ENCODE measurements around the gene GRK5. TPM values are rescaled to one million over a fixed set of nuclear protein-coding genes. Genes with fewer than 3 reads are reported as not detected.

The GRK5 gene
- total and polyA plus RNA-seq, 2 donors: 23.8 to 27.0 TPM

- DNase-seq (ENCODE audit: extremely low spot score): no peak
- H3K36me3 ChIP-seq (ENCODE audit: insufficient read depth): no peaks in the 10 kb centered on the region
- 92% methylated on average over 21 of the region's 21 CpGs for WGBS
- H3K27ac ChIP-seq (ENCODE audit: low read depth): no peak overlapping the region
- H3K4me1 ChIP-seq (ENCODE audit: insufficient read depth): no peaks in the 10 kb centered on the region
- no peak overlapping the region for H3K4me3 ChIP-seq (ENCODE audit: low read depth, low read length)
These were observed 160.6 kb downstream of the GRK5 start for GRCh38 chr10:119367841-119368549.

GRCh38 chr10:119368581-119368980, 161.2 kb downstream of the GRK5 start:
- no peaks in the 10 kb centered on the region for H3K36me3 ChIP-seq (ENCODE audit: insufficient read depth)
- WGBS: 84% methylated on average over 8 of the region's 8 CpGs
- DNase-seq (ENCODE audit: extremely low spot score): no peak
- H3K27ac ChIP-seq (ENCODE audit: low read depth): no peak overlapping the region
- no peak overlapping the region for H3K4me3 ChIP-seq (ENCODE audit: low read depth, low read length)
- H3K4me1 ChIP-seq (ENCODE audit: insufficient read depth): no peaks in the 10 kb centered on the region

DNA sequence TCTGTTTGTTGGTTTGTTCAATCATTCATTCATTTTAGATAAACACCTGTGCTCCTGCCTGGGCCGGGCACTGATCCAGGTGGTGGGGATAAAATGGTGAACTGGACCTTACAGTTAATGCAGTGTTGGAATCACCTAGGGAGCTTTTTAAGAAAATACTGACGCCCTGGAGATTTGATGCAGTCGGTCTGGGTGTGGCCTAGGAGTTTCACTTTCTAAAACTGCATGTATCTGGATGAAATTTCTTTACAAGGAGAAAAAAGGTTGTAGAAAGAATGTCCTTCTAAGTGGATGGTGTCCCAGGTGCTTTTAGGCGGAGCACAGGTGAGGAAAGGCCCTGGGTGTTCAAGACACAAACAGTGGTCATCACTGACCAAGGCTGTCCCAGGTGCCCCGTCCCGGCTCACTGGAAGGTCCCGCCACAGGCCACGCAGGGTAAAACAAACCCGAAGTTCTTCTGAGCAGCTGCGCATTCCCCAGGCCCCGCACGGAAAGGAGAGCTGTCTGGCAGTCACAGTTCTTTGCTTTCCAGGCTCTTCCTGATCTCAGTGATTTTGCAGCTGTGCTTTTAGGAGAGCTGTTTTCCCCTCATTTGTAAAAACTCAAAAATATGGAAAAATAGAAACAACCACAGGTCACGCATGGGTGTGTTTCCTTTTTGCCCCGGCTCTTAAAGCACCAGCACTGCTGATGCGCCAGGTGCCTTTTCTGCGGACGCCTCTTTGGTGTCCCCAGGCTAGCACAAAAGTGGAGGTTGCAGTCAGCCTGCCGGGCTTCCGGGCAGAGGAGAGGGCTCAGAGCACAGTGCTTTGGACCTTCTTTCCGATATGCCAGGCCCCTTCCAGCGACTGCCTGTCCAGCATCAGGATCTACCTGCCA, 161.9 kb downstream of the GRK5 start:
- no peaks in the 10 kb centered on the region for H3K4me1 ChIP-seq (ENCODE audit: insufficient read depth)
- peak overlapping the region; percentile 19 for H3K27ac ChIP-seq (ENCODE audit: low read depth)
- WGBS: 70% methylated on average over 21 of the region's 21 CpGs
- DNase-seq (ENCODE audit: extremely low spot score): no peak
- no peaks in the 10 kb centered on the region for H3K36me3 ChIP-seq (ENCODE audit: insufficient read depth)
- H3K4me3 ChIP-seq (ENCODE audit: low read depth, low read length): no peak overlapping the region

DNA sequence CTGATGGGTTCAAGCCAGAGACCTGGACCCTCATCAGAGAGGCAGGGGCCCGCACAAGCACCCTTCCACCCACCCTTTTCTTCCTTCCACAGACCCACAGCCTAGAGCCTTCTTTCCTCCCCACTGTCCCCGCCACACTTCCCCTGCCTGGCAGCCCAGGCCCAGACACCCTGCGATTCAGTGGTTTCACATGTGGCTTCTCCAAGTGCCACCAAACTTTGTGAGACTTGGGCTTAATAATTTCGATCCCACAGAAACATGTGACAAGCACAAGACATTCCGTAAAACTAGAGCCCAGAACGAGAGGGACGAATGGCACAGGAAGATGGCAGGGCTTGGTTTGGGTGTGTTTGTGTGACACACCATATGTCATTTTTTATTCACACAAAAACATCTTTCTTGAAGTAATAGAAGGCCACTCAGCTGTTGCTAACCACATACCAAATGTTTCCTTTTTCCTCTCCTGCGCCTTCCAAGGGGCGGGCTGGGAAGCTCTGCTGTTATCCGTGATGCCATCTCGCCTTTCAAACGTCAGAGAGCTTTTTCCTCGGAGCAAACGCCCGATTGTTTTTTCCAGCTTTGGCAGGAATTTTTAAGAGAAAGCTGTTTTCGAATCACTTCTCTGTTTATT, 162.9 kb downstream of the GRK5 start:
- 70% methylated on average over 16 of the region's 16 CpGs for WGBS
- Histone ChIP-seq H3K27ac (ENCODE audit: low read depth) (peak overlapping the region; percentile 19), H3K4me3 (ENCODE audit: low read depth, low read length) (no peak overlapping the region), H3K4me1 (ENCODE audit: insufficient read depth) (no peaks in the 10 kb centered on the region), H3K36me3 (ENCODE audit: insufficient read depth) (no peaks in the 10 kb centered on the region)
- no peak for DNase-seq (ENCODE audit: extremely low spot score)

DNA sequence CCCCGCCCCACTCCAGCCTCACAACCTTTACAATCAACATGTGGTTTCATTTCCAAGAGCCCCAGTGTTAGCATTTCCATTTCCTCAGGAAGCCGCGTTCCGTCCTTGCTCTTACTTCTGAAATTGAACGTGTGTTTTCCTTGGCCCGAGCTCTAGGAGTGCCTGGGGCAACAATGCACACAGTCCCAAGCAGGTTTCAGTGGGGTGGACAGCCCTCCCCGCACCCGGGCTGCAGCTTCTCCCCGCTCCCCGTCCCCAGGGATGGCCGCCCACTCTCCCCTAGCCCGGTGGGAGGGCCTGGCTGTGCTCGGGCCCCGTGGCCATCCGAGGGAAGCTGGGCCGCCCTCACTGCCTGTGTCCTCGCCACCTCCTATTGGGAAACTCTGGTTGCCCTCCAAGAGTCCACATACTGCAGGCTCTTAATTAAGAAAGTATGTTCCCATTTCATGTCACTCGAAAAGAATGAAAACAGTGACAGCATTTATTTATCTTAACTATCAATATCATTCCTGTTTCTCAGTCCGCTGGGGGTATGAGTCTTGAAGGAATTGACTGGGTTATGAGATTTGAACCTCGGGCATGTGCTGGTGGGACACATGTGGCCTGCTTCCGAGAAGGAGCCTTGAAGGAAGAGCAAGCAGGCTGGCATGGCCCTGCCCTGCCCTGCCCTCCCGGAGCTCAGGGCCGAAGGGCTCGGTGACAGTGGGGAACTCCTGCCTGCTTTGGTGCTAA, 163.8 kb downstream of the GRK5 start:
- Histone ChIP-seq H3K4me1 (ENCODE audit: insufficient read depth) (no peaks in the 10 kb centered on the region), H3K27ac (ENCODE audit: low read depth) (no peak overlapping the region), H3K36me3 (ENCODE audit: insufficient read depth) (no peaks in the 10 kb centered on the region), H3K4me3 (ENCODE audit: low read depth, low read length) (no peak overlapping the region)
- 61% methylated on average over 24 of the region's 24 CpGs for whole genome bisulfite sequencing
- DNase-seq (ENCODE audit: extremely low spot score): no peak

DNA sequence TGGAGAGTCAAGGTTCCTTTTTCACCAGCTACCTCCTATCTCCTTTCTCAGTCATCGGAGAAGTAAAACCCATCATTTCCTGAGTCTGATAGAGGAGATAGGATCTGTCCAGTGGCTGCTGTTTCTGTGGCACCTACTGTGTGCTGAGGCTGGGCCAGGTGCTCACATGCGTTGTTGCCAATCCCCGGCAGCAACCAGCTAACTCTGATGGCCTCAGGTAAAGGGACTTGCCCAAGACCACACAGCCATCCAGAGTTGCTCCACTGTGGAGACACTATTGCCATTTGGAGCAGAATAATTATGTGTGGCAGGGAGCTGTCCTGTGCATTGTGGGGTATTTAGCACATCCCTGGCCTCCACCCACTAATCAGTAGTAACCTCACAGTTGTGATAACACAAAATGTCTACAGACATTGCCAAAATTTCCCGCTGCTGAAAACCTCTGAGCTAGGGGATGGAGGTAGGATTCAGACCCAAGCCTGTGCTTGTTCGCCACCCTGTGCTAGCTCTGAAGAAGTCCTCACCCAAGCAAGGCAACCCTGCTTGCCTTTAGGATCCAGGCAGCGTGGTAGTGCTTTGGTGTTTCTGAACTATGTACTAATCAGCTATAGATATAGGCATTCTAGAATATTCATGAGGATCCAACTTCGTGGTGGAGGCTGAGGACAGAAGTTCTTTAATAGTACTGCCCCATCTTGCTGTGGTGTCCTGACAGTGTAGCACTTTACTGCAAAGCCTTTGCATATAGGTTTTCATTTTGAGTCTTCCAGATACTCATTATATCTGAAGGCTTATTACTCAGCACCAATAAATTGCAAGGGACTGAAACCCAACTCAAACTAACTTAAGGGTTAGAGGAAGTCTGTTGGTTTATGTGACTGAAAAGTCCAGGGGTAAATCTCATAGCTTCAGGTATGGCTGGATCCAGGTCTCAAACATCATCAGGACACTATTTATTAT, 164.6 kb downstream of the GRK5 start:
- Histone ChIP-seq H3K27ac (ENCODE audit: low read depth) (no peak overlapping the region), H3K4me1 (ENCODE audit: insufficient read depth) (no peaks in the 10 kb centered on the region), H3K4me3 (ENCODE audit: low read depth, low read length) (no peak overlapping the region), H3K36me3 (ENCODE audit: insufficient read depth) (no peaks in the 10 kb centered on the region)
- no peak for DNase-seq (ENCODE audit: extremely low spot score)
- WGBS: 88% methylated on average over 7 of the region's 7 CpGs

DNA sequence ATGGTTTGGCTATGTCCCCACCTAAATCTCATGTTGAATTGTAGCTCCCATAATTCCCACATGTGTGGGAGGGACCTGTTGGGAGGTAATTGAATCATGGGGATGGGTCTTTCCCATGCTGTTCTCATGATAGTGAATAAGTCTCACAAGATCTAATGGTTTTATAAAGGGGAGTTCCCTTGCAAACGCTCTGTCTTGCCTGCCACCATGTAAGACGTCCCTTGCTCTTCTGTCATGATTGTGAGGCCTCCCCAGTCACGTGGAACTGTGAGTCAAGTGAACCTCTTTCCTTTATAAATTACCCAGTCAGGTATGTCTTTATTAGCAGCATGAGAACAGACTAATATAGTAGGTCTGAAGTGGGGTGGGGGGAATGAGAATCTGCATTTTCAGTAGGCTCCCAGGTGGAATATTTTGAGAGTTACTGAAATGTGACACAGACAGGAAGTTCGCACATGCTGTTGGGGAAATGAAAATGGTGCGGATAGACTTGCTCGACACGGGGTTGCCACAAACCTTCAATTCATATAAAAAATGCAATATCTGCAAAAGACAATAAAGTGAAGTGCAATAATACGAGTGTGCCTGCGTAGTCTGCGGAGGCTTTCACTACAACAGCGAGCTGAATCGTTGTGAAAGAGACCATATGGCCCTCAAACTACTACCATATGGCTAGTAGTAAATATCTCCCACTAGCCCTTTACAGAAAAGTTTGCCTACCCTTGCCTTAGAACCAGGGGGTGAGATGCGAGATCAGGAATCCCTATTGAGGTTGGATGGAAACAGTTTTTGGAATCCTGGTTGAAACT, 166.1 kb downstream of the GRK5 start:
- H3K4me1 ChIP-seq (ENCODE audit: insufficient read depth): peaks cover 2% of the 10 kb centered on the region
- WGBS: 88% methylated on average over 13 of the region's 13 CpGs
- no peak for DNase-seq (ENCODE audit: extremely low spot score)

GRCh38 chr10:119374236-119374635, 166.9 kb downstream of the GRK5 start:
- Histone ChIP-seq H3K27ac (ENCODE audit: low read depth) (no peak overlapping the region), H3K4me3 (ENCODE audit: low read depth, low read length) (no peak overlapping the region), H3K4me1 (ENCODE audit: insufficient read depth) (peaks cover 2% of the 10 kb centered on the region), H3K36me3 (ENCODE audit: insufficient read depth) (no peaks in the 10 kb centered on the region)
- no peak for DNase-seq (ENCODE audit: extremely low spot score)
- 97% methylated on average over 4 of the region's 4 CpGs for WGBS

More for the DNA sequence above, 166.1 kb downstream of the GRK5 start:
- no peak overlapping the region for H3K27ac ChIP-seq (ENCODE audit: low read depth)
- no peaks in the 10 kb centered on the region for H3K36me3 ChIP-seq (ENCODE audit: insufficient read depth)
- no peak overlapping the region for H3K4me3 ChIP-seq (ENCODE audit: low read depth, low read length)

GRCh38 chr10:119375574-119376272, 168.4 kb downstream of the GRK5 start:
- peaks cover 2% of the 10 kb centered on the region for H3K4me1 ChIP-seq (ENCODE audit: insufficient read depth)
- WGBS: 68% methylated on average over 7 of the region's 7 CpGs
- H3K4me3 ChIP-seq (ENCODE audit: low read depth, low read length): no peak overlapping the region
- no peak overlapping the region for H3K27ac ChIP-seq (ENCODE audit: low read depth)
- no peaks in the 10 kb centered on the region for H3K36me3 ChIP-seq (ENCODE audit: insufficient read depth)
- no peak for DNase-seq (ENCODE audit: extremely low spot score)

DNA sequence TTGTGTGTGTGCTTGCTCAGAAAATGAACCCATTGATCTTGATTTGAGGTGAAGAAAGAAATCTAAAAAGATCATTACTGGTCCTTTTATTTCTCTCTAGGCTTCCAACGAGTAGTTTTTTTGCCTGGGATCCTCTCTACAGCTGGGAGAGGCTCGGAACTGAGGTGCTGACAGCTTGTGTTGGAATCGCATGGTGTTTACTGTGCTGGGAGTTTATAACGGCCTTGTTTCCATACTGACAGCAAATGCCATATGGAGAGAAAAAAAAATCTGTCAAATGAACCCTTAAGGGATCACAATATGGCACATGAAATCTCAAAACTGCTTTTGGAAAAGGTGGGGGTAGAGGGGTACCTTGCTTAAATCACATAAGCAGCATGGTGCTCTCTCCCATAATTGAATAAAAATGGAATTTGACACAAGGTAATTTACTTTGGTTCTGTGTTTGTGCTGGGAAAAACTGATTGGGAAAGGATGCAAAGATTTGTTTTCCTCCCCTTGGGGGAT, 170.1 kb downstream of the GRK5 start:
- Histone ChIP-seq H3K27ac (ENCODE audit: low read depth) (no peak overlapping the region), H3K4me3 (ENCODE audit: low read depth, low read length) (no peak overlapping the region), H3K4me1 (ENCODE audit: insufficient read depth) (peaks cover 2% of the 10 kb centered on the region), H3K36me3 (ENCODE audit: insufficient read depth) (no peaks in the 10 kb centered on the region)
- WGBS: 26% methylated on average over 4 of the region's 4 CpGs
- no peak for DNase-seq (ENCODE audit: extremely low spot score)

DNA sequence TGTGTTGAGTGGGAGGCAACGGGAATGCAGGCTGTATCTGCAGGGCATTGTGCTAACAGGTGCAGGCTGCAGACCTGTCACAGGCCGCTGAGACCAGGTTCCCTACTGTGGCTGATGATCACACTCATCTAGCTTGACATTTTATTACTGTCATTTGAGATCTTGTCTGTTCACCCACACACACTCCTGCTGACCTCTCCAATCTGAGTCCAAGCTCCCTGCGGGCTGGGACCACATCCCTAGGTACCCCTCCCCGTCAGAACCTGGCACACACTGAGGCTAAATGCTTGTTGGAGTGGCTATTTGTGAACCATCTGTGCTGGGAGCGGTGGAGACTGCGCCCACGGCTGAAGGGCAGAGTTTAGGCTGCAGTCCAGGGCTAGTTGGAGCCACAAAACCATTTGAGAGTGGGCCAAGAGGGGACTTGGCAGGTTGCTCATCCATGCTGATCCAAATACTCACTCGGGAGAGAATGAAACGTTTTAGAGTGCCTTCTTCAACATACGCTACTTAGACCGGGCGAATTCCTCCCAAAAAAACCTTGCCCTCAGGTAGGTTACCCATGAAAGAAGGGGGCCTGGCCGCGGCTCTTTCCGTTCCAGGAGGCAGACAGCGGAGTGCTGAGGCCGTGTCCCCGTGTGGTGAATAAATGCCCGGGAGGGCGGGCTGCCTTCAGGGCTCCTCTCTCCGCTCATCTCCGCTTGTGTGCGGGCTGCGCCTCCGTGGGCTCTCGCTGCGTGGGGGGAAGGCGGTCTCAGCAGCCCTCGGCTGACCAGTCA, 170.8 kb downstream of the GRK5 start:
- Histone ChIP-seq H3K4me3 (ENCODE audit: low read depth, low read length) (no peak overlapping the region), H3K27ac (ENCODE audit: low read depth) (no peak overlapping the region), H3K36me3 (ENCODE audit: insufficient read depth) (no peaks in the 10 kb centered on the region), H3K4me1 (ENCODE audit: insufficient read depth) (peaks cover 2% of the 10 kb centered on the region)
- WGBS: 77% methylated on average over 28 of the region's 29 CpGs
- no peak for DNase-seq (ENCODE audit: extremely low spot score)
